Measurements from ENCODE around the gene XRN2. TPM values are rescaled to one million over a fixed set of nuclear protein-coding genes. Genes with fewer than 3 reads are reported as not detected.

XRN2 gene
- total and polyA plus RNA-seq, 9 donors = 35.8 to 65.8 (median 50.2) TPM

- no peak overlapping the region for H3K4me3 ChIP-seq
- 94 to 98% (median 97%) methylated on average over 5 of the region's 5 CpGs for WGBS, 3 donors
Observed at GRCh38 chr20:21386111-21386510, 83.0 kb downstream of the XRN2 start.

GRCh38 chr20:21387528-21387927 lies 84.4 kb downstream of the XRN2 start:
- Histone ChIP-seq H3K27me3 (no peaks in the 10 kb centered on the region), H3K4me3 (no peak overlapping the region), H3K9me3 (no peaks in the 10 kb centered on the region), H3K4me1 (ENCODE audit: insufficient read depth) (no peaks in the 10 kb centered on the region), H3K36me3 (no peaks in the 10 kb centered on the region), H3K27ac (no peak overlapping the region)
- TF ChIP-seq CTCF (IDR thresholded peaks at IDR 0.05) (no peak), EP300 (IDR thresholded peaks at IDR 0.05) (no peak), POLR2A (IDR thresholded peaks at IDR 0.05) (no peak)
- DNase-seq = no peak
- intact Hi-C loops (cut with DNase I) = no loop called here

More at GRCh38 chr20:21386111-21386510, 83.0 kb downstream of the XRN2 start:
- TF ChIP-seq EP300 (IDR thresholded peaks at IDR 0.05) (no peak), CTCF (IDR thresholded peaks at IDR 0.05) (no peak), POLR2A (IDR thresholded peaks at IDR 0.05) (no peak)
- no peaks in the 10 kb centered on the region for H3K27me3 ChIP-seq
- no peaks in the 10 kb centered on the region for H3K36me3 ChIP-seq
- no peaks in the 10 kb centered on the region for H3K9me3 ChIP-seq
- no peaks in the 10 kb centered on the region for H3K4me1 ChIP-seq (ENCODE audit: insufficient read depth)
- intact Hi-C loops (cut with DNase I) = no loop called here
- no peak overlapping the region for H3K27ac ChIP-seq
- DNase-seq = no peak

GRCh38 chr20:21388566-21388965 lies 85.4 kb downstream of the XRN2 start:
- DNase-seq = no peak
- TF ChIP-seq POLR2A (IDR thresholded peaks at IDR 0.05) = no peak
- TF ChIP-seq CTCF (IDR thresholded peaks at IDR 0.05) = no peak
- TF ChIP-seq EP300 (IDR thresholded peaks at IDR 0.05) = no peak
- H3K4me1 ChIP-seq (ENCODE audit: insufficient read depth) = no peaks in the 10 kb centered on the region
- no peaks in the 10 kb centered on the region for H3K27me3 ChIP-seq
- H3K27ac ChIP-seq = no peak overlapping the region
- no peaks in the 10 kb centered on the region for H3K9me3 ChIP-seq
- intact Hi-C loops (cut with DNase I) = no loop called here
- H3K4me3 ChIP-seq = no peak overlapping the region
- 72 to 100% (median 87%) methylated on average over 1 of the region's 1 CpG for WGBS, 3 donors
- H3K36me3 ChIP-seq = no peaks in the 10 kb centered on the region

- no peak for DNase-seq
- no peak for TF ChIP-seq CTCF (IDR thresholded peaks at IDR 0.05)
- TF ChIP-seq EP300 (IDR thresholded peaks at IDR 0.05) = no peak
- TF ChIP-seq POLR2A (IDR thresholded peaks at IDR 0.05) = no peak
- H3K27me3 ChIP-seq = no peaks in the 10 kb centered on the region
- H3K4me1 ChIP-seq (ENCODE audit: insufficient read depth) = no peaks in the 10 kb centered on the region
- no peaks in the 10 kb centered on the region for H3K36me3 ChIP-seq
- intact Hi-C loops (cut with DNase I) = no loop called here
- H3K9me3 ChIP-seq = no peaks in the 10 kb centered on the region
- WGBS, 3 donors = 0 to 4% (median 3%) methylated on average over 1 of the region's 1 CpG
- H3K27ac ChIP-seq = no peak overlapping the region
- H3K4me3 ChIP-seq = no peak overlapping the region
Observed at GRCh38 chr20:21389368-21389767, 86.2 kb downstream of the XRN2 start.

GRCh38 chr20:21390768-21391167 lies 87.6 kb downstream of the XRN2 start:
- WGBS, 3 donors = 94 to 96% (median 94%) methylated on average over 7 of the region's 7 CpGs
- no peak overlapping the region for H3K4me3 ChIP-seq
- peaks cover under 1% of the 10 kb centered on the region for H3K4me1 ChIP-seq (ENCODE audit: insufficient read depth)
- no peak for DNase-seq
- H3K27me3 ChIP-seq = peaks cover 1% of the 10 kb centered on the region
- no peaks in the 10 kb centered on the region for H3K9me3 ChIP-seq
- intact Hi-C loops (cut with DNase I) = no loop called here
- no peak overlapping the region for H3K27ac ChIP-seq
- no peak for TF ChIP-seq CTCF (IDR thresholded peaks at IDR 0.05)
- no peak for TF ChIP-seq EP300 (IDR thresholded peaks at IDR 0.05)
- TF ChIP-seq POLR2A (IDR thresholded peaks at IDR 0.05) = no peak
- H3K36me3 ChIP-seq = no peaks in the 10 kb centered on the region

Measured in ovary (tissue), 9 donors.